Hepatocyte (in vitro differentiated cells): Measurements from ENCODE around the gene NDP. TPM values are rescaled to one million over a fixed set of nuclear protein-coding genes. Genes with fewer than 3 reads are reported as not detected.

Experiments
- DNase-seq: peaks from one replicate; pipeline ENCODE4 v3.0.0-alpha.2; 2016; ENCODE audit warnings: low spot score
- H2AFZ ChIP-seq: fragments of 200-600 bp; sonication (generic); 2 replicates; pipeline ENCODE4 v1.6.0; 2016; ENCODE audit warnings: antibody characterized with exemption, mild to moderate bottlenecking
- H3K27ac ChIP-seq: fragments of 200-600 bp; sonication (generic); 2 replicates; pipeline ENCODE4 v1.5.1; 2016; ENCODE audit warnings: mild to moderate bottlenecking
- H3K27me3 ChIP-seq: fragments of 200-600 bp; sonication (generic); 2 replicates; pipeline ENCODE4 v1.6.1; 2016
- H3K36me3 ChIP-seq: fragments of 200-600 bp; sonication (generic); replicated peaks from 2 replicates; pipeline ENCODE4 v1.5.1; 2016; ENCODE audit warnings: low read depth; ENCODE audit not compliant: insufficient read depth
- H3K4me1 ChIP-seq: fragments of 200-600 bp; sonication (generic); 2 replicates; pipeline ENCODE4 v1.5.1; 2016; ENCODE audit warnings: mild to moderate bottlenecking, moderate library complexity; ENCODE audit not compliant: insufficient read depth
- H3K4me2 ChIP-seq: fragments of 200-600 bp; sonication (generic); 2 replicates; pipeline ENCODE4 v1.6.0; 2016
- H3K4me3 ChIP-seq: fragments of 200-600 bp; sonication (generic); 2 replicates; pipeline ENCODE4 v1.5.1; 2016; ENCODE audit warnings: mild to moderate bottlenecking
- H3K79me2 ChIP-seq: fragments of 200-600 bp; sonication (generic); 2 replicates; pipeline ENCODE4 v1.6.0; 2017; ENCODE audit warnings: mild to moderate bottlenecking
- H3K9me2 ChIP-seq: fragments of 200-600 bp; sonication (generic); replicated peaks from 2 replicates; pipeline ENCODE4 v1.6.0; 2017; ENCODE audit warnings: mild to moderate bottlenecking; ENCODE audit not compliant: insufficient read depth
- H3K9me3 ChIP-seq: fragments of 200-600 bp; sonication (generic); 2 replicates; pipeline ENCODE4 v1.5.1; 2016; ENCODE audit warnings: low read depth, mild to moderate bottlenecking
- H4K20me1 ChIP-seq: fragments of 200-600 bp; sonication (generic); 2 replicates; pipeline ENCODE4 v1.6.0; 2016; ENCODE audit warnings: mild to moderate bottlenecking; ENCODE audit not compliant: insufficient read depth, poor library complexity, severe bottlenecking
- CTCF ChIP-seq: fragments of 200-600 bp; sonication (generic); IDR thresholded peaks from 2 replicates; pipeline ENCODE4 v1.5.1; 2016; ENCODE audit warnings: antibody characterized with exemption, mild to moderate bottlenecking; ENCODE audit not compliant: poor library complexity
- EZH2 ChIP-seq: fragments of 200-600 bp; sonication (generic); IDR thresholded peaks from 2 replicates; pipeline ENCODE4 v1.6.1; 2016; ENCODE audit warnings: antibody characterized with exemption, mild to moderate bottlenecking, borderline replicate concordance
- EZH2phosphoT487 ChIP-seq: fragments of 200-600 bp; sonication (generic); IDR thresholded peaks from one replicate; pipeline ENCODE4 v1.6.1; 2018; ENCODE audit warnings: antibody characterized with exemption, mild to moderate bottlenecking, low read depth, moderate library complexity; ENCODE audit not compliant: unreplicated experiment, severe bottlenecking
- WGBS: methylation state at CpG from one replicate; pipeline ENCODE4 v1.1.6; 2016; ENCODE audit warnings: low lambda C conversion rate; ENCODE audit errors: missing lambda C conversion rate; 5-methylcytosine and 5-hydroxymethylcytosine counted together
- polyA plus RNA-seq: library from polyadenylated mRNA; unstranded; fragments of >200 nt; fragmentation: Nextera tagmentation; extraction: Ambion mirVana; gene quantifications from 2 replicates; pipeline ENCODE4 v1.2.1, GENCODE V29; 2016
- total RNA-seq: library from RNA; depleted of rRNA; stranded (reverse); fragments of >200 nt; gene quantifications from 2 replicates; pipeline ENCODE4 v1.2.3, GENCODE V29; 2014

Gene NDP
- total and polyA plus RNA-seq, 2 experiments from 2014 or later, result 12.2 to 16.3 TPM

GRCh38 chrX:43964936-43965335 is 8.3 kb downstream of the NDP start:
- TF ChIP-seq EZH2, result no peak
- TF ChIP-seq EZH2phosphoT487, result no peak
- TF ChIP-seq CTCF, result no peak
- DNase-seq, result no peak
- no peaks in the 10 kb centered on the region for H3K9me2 ChIP-seq
- no peaks in the 10 kb centered on the region for H4K20me1 ChIP-seq
- no peaks in the 10 kb centered on the region for H3K27me3 ChIP-seq
- no peaks in the 10 kb centered on the region for H3K36me3 ChIP-seq
- no peak overlapping the region for H2AFZ ChIP-seq
- no peak overlapping the region for H3K4me3 ChIP-seq
- no peaks in the 10 kb centered on the region for H3K79me2 ChIP-seq
- H3K9me3 ChIP-seq, result no peaks in the 10 kb centered on the region
- H3K4me1 ChIP-seq, result no peaks in the 10 kb centered on the region
- H3K27ac ChIP-seq, result no peak overlapping the region
- no peak overlapping the region for H3K4me2 ChIP-seq
- WGBS, result 68% methylated on average over 3 of the region's 3 CpGs

DNA sequence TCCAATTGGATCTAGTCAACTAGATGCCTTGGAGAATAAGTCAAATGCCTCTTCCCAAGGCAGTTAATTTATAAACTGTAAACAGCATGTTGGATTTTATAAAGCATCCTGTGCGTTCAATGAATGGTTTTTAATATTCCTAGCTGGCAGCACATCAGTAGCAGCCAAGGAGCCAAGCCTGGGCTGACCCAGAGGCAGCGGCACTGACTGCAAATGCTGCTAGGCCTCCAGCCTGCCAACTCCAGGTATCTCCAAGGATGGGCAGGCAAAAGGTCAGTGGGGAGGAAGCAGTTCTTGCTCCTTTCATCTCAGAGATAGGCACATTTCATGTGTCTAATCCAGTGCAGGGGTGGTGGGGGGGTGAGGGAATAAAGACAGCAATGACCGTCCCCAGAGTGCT is 9.5 kb downstream of the NDP start:
- Histone ChIP-seq H3K36me3 (no peaks in the 10 kb centered on the region), H3K4me3 (no peak overlapping the region), H3K9me3 (no peaks in the 10 kb centered on the region), H4K20me1 (no peaks in the 10 kb centered on the region), H3K9me2 (no peaks in the 10 kb centered on the region), H3K79me2 (no peaks in the 10 kb centered on the region), H3K4me1 (no peaks in the 10 kb centered on the region), H2AFZ (no peak overlapping the region), H3K27me3 (no peaks in the 10 kb centered on the region), H3K27ac (no peak overlapping the region), H3K4me2 (no peak overlapping the region)
- 66% methylated on average over 3 of the region's 3 CpGs for WGBS
- TF ChIP-seq EZH2phosphoT487 (no peak), CTCF (no peak), EZH2 (no peak)
- DNase-seq, result no peak

- TF ChIP-seq CTCF (no peak), EZH2 (no peak), EZH2phosphoT487 (no peak)
- H3K79me2 ChIP-seq, result no peaks in the 10 kb centered on the region
- no peaks in the 10 kb centered on the region for H4K20me1 ChIP-seq
- no peaks in the 10 kb centered on the region for H3K27me3 ChIP-seq
- no peak for DNase-seq
- no peak overlapping the region for H3K27ac ChIP-seq
- no peaks in the 10 kb centered on the region for H3K9me3 ChIP-seq
- H3K9me2 ChIP-seq, result no peaks in the 10 kb centered on the region
- no peaks in the 10 kb centered on the region for H3K4me1 ChIP-seq
- no peak overlapping the region for H3K4me2 ChIP-seq
- H2AFZ ChIP-seq, result no peak overlapping the region
- no peaks in the 10 kb centered on the region for H3K36me3 ChIP-seq
- 83% methylated on average over 9 of the region's 9 CpGs for WGBS
- no peak overlapping the region for H3K4me3 ChIP-seq
Measured at GRCh38 chrX:43962636-43963035, 10.6 kb downstream of the NDP start.

DNA sequence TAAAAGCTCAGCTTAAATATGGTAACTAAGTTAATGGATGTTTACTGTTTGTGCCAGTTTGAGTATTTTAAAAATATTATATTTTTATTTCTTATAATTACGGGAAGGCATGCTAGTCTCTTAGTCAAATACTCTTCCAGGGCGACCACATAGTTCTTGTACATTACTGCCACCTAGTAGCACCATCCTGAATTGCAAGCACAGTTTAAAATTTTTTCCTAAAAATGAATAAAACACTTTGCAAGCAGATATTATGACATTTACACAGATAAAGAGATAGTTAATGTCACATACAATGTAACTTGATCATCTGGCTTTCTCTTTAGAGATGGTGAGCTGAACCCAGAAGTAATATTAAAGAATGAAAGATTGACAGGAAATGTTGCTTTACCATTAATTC is 11.5 kb downstream of the NDP start:
- DNase-seq, result no peak
- no peaks in the 10 kb centered on the region for H3K9me3 ChIP-seq
- no peaks in the 10 kb centered on the region for H4K20me1 ChIP-seq
- 49% methylated on average over 2 of the region's 2 CpGs for WGBS
- no peak overlapping the region for H3K4me3 ChIP-seq
- H3K79me2 ChIP-seq, result no peaks in the 10 kb centered on the region
- H3K27me3 ChIP-seq, result no peaks in the 10 kb centered on the region
- no peak overlapping the region for H3K27ac ChIP-seq
- H3K9me2 ChIP-seq, result no peaks in the 10 kb centered on the region
- peak; percentile 26 for TF ChIP-seq CTCF
- no peak for TF ChIP-seq EZH2phosphoT487
- no peak overlapping the region for H3K4me2 ChIP-seq
- H3K4me1 ChIP-seq, result no peaks in the 10 kb centered on the region
- no peaks in the 10 kb centered on the region for H3K36me3 ChIP-seq
- no peak overlapping the region for H2AFZ ChIP-seq
